Measurements from ENCODE around the gene TMC3.
"Not testable (repeated sequence)": the region's sequence is repeated elsewhere in the genome, so short reads cannot be mapped to it uniquely, and the experiment has no call there.

Gene TMC3

DNA sequence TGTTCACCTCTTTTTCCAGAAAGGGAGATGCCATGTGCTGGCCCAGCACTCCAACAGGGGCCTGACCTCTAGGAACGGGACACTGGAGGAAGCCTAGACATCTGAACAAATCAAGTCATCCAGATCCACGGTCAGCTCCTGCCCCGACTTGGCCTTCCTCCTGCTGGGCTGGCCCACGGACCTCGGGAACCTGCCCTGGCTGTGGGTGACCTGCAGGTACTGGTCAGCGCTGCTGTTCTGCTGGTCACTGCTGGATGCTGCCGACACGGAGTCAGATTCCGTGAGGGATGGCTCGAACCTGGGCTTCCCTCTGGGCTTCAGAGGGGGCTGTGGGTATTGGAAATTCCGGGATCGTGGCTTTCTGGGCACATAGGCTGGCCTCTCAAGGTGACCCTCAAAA, 41.7 kb downstream of the TMC3 start:
- TF ChIP-seq, protein P1, sequence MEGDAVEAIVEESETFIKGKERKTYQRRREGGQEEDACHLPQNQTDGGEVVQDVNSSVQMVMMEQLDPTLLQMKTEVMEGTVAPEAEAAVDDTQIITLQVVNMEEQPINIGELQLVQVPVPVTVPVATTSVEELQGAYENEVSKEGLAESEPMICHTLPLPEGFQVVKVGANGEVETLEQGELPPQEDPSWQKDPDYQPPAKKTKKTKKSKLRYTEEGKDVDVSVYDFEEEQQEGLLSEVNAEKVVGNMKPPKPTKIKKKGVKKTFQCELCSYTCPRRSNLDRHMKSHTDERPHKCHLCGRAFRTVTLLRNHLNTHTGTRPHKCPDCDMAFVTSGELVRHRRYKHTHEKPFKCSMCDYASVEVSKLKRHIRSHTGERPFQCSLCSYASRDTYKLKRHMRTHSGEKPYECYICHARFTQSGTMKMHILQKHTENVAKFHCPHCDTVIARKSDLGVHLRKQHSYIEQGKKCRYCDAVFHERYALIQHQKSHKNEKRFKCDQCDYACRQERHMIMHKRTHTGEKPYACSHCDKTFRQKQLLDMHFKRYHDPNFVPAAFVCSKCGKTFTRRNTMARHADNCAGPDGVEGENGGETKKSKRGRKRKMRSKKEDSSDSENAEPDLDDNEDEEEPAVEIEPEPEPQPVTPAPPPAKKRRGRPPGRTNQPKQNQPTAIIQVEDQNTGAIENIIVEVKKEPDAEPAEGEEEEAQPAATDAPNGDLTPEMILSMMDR (IDR thresholded peaks at IDR 0.05; ENCODE audit: extremely low read depth, insufficient read depth, missing control alignments): no peak
- no peak for DNase-seq (ENCODE audit: low spot score)
- in situ Hi-C loops (cut with MboI; ENCODE audit: low pct_unique_long_range_greater_than_20kb, low sequenced_read_pairs, unreplicated experiment): no loop called here

DNA sequence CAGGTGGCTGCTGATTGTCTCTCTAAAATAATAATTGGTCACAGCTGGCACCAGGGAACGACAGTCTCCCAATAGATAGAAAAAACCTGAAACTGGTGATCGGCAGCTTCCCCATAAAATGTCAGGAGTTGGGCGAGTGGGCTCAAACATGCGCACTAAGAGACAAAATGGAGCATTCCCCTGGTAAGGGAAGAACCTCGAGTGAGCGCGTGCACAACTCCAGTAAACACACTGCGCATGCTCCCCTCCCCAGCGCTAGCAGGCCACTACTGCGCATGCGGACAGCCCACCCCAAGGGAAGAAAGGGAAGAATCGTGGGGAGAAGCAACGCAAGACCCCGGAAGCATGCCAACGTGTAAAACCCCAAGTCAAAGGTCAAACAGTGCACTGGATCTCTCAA, 42.4 kb downstream of the TMC3 start:
- in situ Hi-C loops (cut with MboI; ENCODE audit: low pct_unique_long_range_greater_than_20kb, low sequenced_read_pairs, unreplicated experiment): no loop called here
- TF ChIP-seq, protein P1 (IDR thresholded peaks at IDR 0.05; ENCODE audit: extremely low read depth, insufficient read depth, missing control alignments): no peak
- DNase-seq (ENCODE audit: low spot score): no peak

DNA sequence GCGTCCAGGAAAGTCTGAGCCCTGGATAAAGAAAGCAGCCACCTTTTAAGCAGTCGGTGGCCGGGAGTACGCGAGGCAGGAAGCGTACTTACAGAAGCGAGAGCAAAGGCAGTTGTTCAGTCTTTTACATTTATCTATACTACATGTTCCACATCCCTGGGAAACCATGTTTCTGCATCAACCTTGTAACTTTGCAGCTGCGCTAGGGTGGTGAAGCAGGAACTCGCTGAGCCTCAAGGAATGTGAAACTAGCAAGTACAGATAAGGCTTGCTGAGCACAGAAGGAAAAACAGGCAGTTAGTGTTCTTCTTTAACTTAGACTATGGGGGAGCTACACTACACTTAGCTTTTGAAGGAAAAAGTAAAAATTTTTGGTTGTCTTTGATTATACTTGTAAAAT, 42.9 kb downstream of the TMC3 start:
- in situ Hi-C loops (cut with MboI; ENCODE audit: low pct_unique_long_range_greater_than_20kb, low sequenced_read_pairs, unreplicated experiment); DNase-seq (ENCODE audit: low spot score): not testable (repeated sequence)

DNA sequence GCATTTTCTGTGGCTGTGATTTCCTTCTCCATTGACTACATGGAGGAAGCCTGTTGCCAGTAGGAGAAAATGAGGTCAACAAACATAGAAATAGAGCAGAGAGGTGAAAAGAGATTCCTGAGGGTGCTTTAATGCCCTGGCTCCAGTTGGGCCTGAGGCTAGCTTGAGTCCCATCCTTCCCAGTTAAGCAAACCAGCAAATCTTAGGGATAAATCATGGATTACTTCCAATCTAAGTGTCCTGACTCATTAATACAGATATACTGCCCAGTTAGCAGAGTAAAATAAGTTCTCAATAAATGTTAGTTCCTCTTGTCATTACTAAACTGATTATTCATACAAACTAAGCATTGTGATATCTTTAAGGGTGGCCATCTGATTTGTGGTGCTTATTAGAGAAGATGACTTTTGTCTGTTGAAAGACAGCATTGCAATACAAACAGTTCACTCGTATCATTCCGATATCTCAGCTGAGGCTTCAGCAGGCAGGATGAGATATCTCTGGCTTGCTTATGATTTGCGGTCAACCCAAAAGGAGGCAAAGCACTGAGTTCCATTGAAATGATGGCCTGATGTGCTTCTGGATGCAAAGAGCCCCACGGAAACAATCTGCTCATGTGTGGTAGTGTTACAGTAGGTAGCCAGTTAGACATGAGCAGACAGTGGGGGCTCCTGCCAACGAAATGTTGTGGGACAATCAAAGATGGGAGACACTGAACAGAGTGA, 43.5 kb downstream of the TMC3 start:
- in situ Hi-C loops (cut with MboI; ENCODE audit: low pct_unique_long_range_greater_than_20kb, low sequenced_read_pairs, unreplicated experiment): no loop called here
- no peak for DNase-seq (ENCODE audit: low spot score)
- TF ChIP-seq, protein P1 (IDR thresholded peaks at IDR 0.05; ENCODE audit: extremely low read depth, insufficient read depth, missing control alignments): no peak

DNA sequence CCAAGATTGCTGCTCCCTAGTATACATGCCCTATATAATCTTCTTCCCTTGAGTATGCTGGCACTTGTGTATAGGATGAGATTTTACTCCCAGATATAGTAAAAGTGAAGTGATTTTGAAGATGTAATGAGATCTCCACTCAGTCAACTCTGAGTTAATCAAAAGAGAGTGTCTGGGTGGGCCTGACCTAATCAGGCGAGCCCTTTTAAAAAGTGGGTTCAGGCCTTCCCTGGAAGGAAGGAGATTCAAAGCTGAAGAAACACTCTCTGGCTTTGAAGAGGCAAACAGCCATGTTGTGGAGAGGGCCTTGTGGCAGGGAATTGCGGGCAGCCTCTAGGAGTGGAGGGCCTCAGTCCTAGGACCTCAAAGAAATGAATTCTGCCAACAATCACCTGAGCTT, 44.6 kb downstream of the TMC3 start:
- in situ Hi-C loops (cut with MboI; ENCODE audit: low pct_unique_long_range_greater_than_20kb, low sequenced_read_pairs, unreplicated experiment): no loop called here
- TF ChIP-seq, protein P1 (IDR thresholded peaks at IDR 0.05; ENCODE audit: extremely low read depth, insufficient read depth, missing control alignments): no peak
- no peak for DNase-seq (ENCODE audit: low spot score)

DNA sequence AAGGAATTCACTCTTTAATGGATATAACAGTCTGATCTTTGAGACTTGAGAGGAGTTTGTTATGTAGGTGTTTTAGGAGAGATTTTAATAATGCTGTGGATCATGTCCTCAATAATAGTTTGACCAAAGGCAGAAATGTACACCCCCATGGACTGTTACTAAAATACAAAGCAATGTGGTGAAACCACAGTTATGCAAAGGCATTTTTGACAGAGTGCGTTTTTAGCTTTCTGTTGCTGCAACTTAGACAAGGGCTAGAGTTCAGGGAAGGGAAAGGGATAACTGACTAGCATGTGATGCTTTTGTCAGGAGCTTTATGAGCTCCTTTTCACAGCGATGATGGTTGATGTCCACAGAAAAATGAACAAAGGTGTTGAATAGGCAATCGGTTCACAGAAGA, 46.5 kb downstream of the TMC3 start:
- in situ Hi-C loops (cut with MboI; ENCODE audit: low pct_unique_long_range_greater_than_20kb, low sequenced_read_pairs, unreplicated experiment): no loop called here
- TF ChIP-seq, protein P1 (IDR thresholded peaks at IDR 0.05; ENCODE audit: extremely low read depth, insufficient read depth, missing control alignments): no peak
- no peak for DNase-seq (ENCODE audit: low spot score)

DNA sequence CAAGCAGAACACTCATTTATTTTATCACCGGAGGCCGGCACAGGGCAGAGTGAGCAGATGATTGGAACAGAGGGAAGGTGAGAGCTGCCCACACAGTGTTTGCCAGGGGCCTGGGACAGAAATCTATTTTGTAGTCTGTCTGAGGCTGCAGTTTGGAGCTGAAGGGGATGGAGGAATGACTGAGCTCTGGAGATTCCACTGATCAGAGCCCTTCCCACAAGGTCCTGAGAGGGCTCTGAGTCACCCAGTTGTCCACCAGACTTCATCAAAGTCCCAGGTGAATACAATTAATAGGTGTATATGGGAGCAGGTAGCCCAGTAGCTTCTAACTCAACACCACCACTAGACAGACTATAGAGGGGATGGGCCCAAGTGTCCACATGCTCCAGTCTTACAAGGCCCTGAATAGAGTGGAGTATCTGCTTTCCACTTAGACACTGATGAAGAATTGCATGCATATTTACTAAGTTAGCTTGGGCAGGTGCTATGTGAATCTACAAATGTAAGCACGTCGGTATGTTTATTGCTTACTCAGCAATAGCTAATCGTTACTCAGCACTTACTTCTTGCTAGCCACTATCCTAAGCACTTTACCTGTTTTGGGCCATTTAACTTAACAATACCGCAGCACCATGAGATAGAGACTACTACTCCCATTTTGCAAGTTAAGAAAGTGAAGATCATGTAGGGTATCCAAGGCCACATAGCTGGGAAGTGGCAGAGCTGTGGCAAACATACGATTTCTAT, 47.4 kb downstream of the TMC3 start:
- DNase-seq (ENCODE audit: low spot score): no peak
- TF ChIP-seq, protein P1 (IDR thresholded peaks at IDR 0.05; ENCODE audit: extremely low read depth, insufficient read depth, missing control alignments): no peak
- in situ Hi-C loops (cut with MboI; ENCODE audit: low pct_unique_long_range_greater_than_20kb, low sequenced_read_pairs, unreplicated experiment): no loop called here
